CD4-positive, alpha-beta memory T cell (primary cell): ENCODE data around the gene POR. TPM values are rescaled to one million over a fixed set of nuclear protein-coding genes. Genes with fewer than 3 reads are reported as not detected.
"Not testable (repeated sequence)": the region's sequence is repeated elsewhere in the genome, so short reads cannot be mapped to it uniquely, and the experiment has no call there.

Source experiments
- CTCF ChIA-PET: fragments of 350-600 bp; sonication (Branson Sonifier 250); formaldehyde crosslinking; loops from one replicate; lab custom pipeline; 2021; ENCODE audit warnings: inconsistent platforms; ENCODE audit not compliant: partially characterized antibody; lab: Charles Lee
- POLR2A ChIA-PET: fragments of 350-600 bp; sonication (Branson Sonifier 250); formaldehyde crosslinking; loops from one replicate; lab custom pipeline; 2021; ENCODE audit not compliant: partially characterized antibody; lab: Charles Lee
- DNase-seq, 5 donors: peaks; one replicate each; pipeline versions ENCODE4 v3.0.0 to v3.0.0-alpha.2; 2020 to 2022; ENCODE audit warnings: mixed read lengths in 1 of 5
- H3K27ac ChIP-seq: one replicate; pipeline ENCODE4 v1.7.0; 2013; ENCODE audit warnings: low read depth, low read length
- H3K27me3 ChIP-seq: 2 replicates; pipeline ENCODE4 v1.7.0; 2013; ENCODE audit warnings: mild to moderate bottlenecking, low read length, moderate library complexity; ENCODE audit not compliant: insufficient read depth
- H3K36me3 ChIP-seq: 2 replicates; pipeline ENCODE4 v1.7.0; 2013; ENCODE audit warnings: mild to moderate bottlenecking, low read length, moderate library complexity; ENCODE audit not compliant: insufficient read depth
- H3K4me1 ChIP-seq: 2 replicates; pipeline ENCODE4 v1.7.0; 2013; ENCODE audit warnings: mild to moderate bottlenecking, low read length, moderate library complexity; ENCODE audit not compliant: insufficient read depth
- H3K4me3 ChIP-seq, 2 donors: one replicate each; pipeline ENCODE4 v1.7.0; 2013; ENCODE audit warnings: low read length in 2 of 2, mild to moderate bottlenecking in 1 of 2
- H3K9me3 ChIP-seq, 2 donors: one replicate each; pipeline ENCODE4 v1.7.0; 2013; ENCODE audit warnings: low read length in 2 of 2, control low read depth in 1 of 2; ENCODE audit not compliant: control insufficient read depth in 1 of 2
- H3K27ac Mint-ChIP-seq, 7 donors: one replicate each; pipeline ENCODE4 v1.8.0; 2020 to 2021; ENCODE audit warnings: mixed read lengths in 7 of 7, mild to moderate bottlenecking in 6 of 7, inconsistent platforms in 3 of 7, moderate library complexity in 3 of 7
- H3K27me3 Mint-ChIP-seq, 2 donors: one replicate each; pipeline ENCODE4 v1.8.0; 2020 to 2021; ENCODE audit warnings: mixed read lengths in 2 of 2
- H3K36me3 Mint-ChIP-seq, 2 donors: one replicate each; pipeline ENCODE4 v1.8.0; 2020 to 2021; ENCODE audit warnings: mixed read lengths in 2 of 2, inconsistent platforms in 1 of 2, mild to moderate bottlenecking in 1 of 2
- H3K4me1 Mint-ChIP-seq, 4 donors: one replicate each; pipeline ENCODE4 v1.8.0; 2020 to 2021; ENCODE audit warnings: mixed read lengths in 4 of 4, mild to moderate bottlenecking in 1 of 4
- H3K4me3 Mint-ChIP-seq, 8 donors: one replicate each; pipeline ENCODE4 v1.8.0; 2020 to 2021; ENCODE audit warnings: mixed read lengths in 8 of 8, mild to moderate bottlenecking in 7 of 8, moderate library complexity in 6 of 8, inconsistent platforms in 3 of 8
- H3K9me3 Mint-ChIP-seq, 8 donors: one replicate each; pipeline ENCODE4 v1.8.0; 2020 to 2021; ENCODE audit warnings: mixed read lengths in 8 of 8, mild to moderate bottlenecking in 5 of 8, inconsistent platforms in 3 of 8, moderate library complexity in 1 of 8
- intact Hi-C: fragments of 100-400 bp; cut with micrococcal nuclease; formaldehyde crosslinking; loops from one replicate; pipeline ENCODE4 v1.15.1; 2023
- polyA plus RNA-seq, 2 donors: library from polyadenylated mRNA; unstranded; fragments of 300-500 nt; fragmentation: Illumina TruSeq; gene quantifications; one replicate each; pipeline ENCODE4 v1.2.3, GENCODE V29; 2021
- total RNA-seq, 2 experiments: library from RNA; stranded (reverse); gene quantifications; one replicate each; pipeline ENCODE4 v1.2.3, GENCODE V29; 2021

The POR gene
- total and polyA plus RNA-seq, 4 experiments from 2014 or later: 45.6 to 71.1 (median 54.0) TPM

DNA sequence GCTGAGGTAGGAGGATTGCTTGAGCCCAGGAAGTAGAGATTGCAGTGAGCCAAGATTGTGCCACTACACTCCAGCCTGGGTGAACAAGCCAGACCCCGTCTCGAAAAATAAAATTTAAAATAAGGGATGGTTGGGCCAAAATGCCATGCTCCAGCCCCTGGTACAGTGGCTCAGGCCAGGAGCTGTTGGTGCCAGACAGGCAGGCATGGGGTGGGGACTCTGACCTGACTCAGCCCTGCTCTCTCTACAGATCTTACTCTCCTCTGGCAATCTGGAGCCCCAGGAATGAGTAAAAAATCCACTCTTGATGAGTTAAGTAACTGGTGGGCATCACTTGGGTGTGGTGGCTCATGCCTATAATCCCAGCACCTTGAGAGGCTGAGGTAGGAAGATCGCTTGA, 87.9 kb downstream of the POR start:
- H3K27ac ChIP-seq: no peak overlapping the region
- Mint-ChIP-seq H3K27ac (peak overlapping the region in 1 of 7 donors; percentile 50), H3K4me1 (peaks cover 0 to 6% (median 2%) of the 10 kb centered on the region in 4 donors), H3K36me3 (peaks cover 11 to 12% of the 10 kb centered on the region in 2 donors), H3K9me3 (no peaks in the 10 kb centered on the region), H3K27me3 (no peaks in the 10 kb centered on the region), H3K4me3 (no peak overlapping the region)
- H3K9me3 ChIP-seq: no peaks in the 10 kb centered on the region
- CTCF ChIA-PET: interaction anchor here (0.5 to 2.0 kb wide), 2 partner anchors 18 to 63 kb away, joined by 3 to 9 read pairs; no protein-coding TSS in a partner anchor
- POLR2A ChIA-PET: no interaction called here
- peaks cover 13% of the 10 kb centered on the region for H3K36me3 ChIP-seq
- H3K27me3 ChIP-seq: no peaks in the 10 kb centered on the region
- DNase-seq: no peak
- no peaks in the 10 kb centered on the region for H3K4me1 ChIP-seq
- intact Hi-C loops: no loop called here
- H3K4me3 ChIP-seq: no peak overlapping the region

DNA sequence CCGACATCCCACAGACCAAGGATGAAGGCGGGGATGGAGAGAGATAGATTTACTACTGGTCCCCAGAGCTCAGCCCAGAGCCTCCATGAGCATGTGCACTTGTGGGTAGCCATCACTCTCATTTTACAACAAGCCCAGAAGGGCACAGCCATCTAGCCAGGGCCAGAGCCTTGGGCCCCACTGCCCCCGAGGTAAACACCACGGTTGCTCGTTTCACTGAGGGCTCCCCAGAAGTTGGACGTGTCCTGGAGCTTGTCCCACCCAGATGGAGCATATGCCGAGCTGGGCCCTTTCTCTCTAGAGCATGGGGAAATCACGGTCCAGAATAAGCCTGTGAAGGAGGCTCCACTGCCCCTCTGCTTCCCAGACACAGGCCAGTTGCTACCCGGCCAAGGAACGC, 88.4 kb downstream of the POR start:
- Histone ChIP-seq H3K4me3 (no peak overlapping the region), H3K4me1 (peaks cover 3% of the 10 kb centered on the region), H3K36me3 (peaks cover 13% of the 10 kb centered on the region), H3K27me3 (no peaks in the 10 kb centered on the region), H3K9me3 (no peaks in the 10 kb centered on the region), H3K27ac (no peak overlapping the region)
- intact Hi-C loops: no loop called here
- Mint-ChIP-seq H3K9me3 (no peaks in the 10 kb centered on the region), H3K4me1 (peaks cover 4 to 7% (median 6%) of the 10 kb centered on the region in 4 donors), H3K27ac (no peak overlapping the region), H3K27me3 (no peaks in the 10 kb centered on the region), H3K4me3 (no peak overlapping the region), H3K36me3 (peaks cover 11 to 12% of the 10 kb centered on the region in 2 donors)
- POLR2A ChIA-PET: no interaction called here
- no peak for DNase-seq
- CTCF ChIA-PET: interaction anchor here (0.5 to 2.0 kb wide), 3 partner anchors 17 to 64 kb away, joined by 3 to 9 read pairs (median 3); no protein-coding TSS in a partner anchor

DNA sequence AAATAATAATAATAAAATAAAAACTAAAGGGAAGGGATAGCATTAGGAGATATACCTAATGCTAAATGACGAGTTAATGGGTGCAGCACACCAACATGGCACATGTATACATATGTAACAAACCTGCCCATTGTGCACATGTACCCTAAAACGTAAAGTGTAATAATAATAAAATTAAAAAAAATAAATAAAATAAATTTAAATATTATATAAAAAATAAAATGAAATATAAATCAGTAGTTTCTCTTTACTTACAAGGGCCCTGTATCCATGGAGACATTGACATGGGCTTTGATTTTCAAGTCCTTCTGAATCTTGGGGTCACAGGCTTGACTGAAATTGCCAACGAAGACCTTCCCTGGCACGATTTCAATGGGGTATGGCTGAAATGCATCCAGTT, 90.0 kb downstream of the POR start:
- peaks cover 11 to 12% of the 10 kb centered on the region in 2 donors for H3K36me3 Mint-ChIP-seq
- H3K27ac ChIP-seq, H3K9me3 ChIP-seq, H3K27me3 Mint-ChIP-seq, H3K9me3 Mint-ChIP-seq, H3K4me3 ChIP-seq, H3K27me3 ChIP-seq, H3K27ac Mint-ChIP-seq, intact Hi-C loops, DNase-seq, H3K4me3 Mint-ChIP-seq, CTCF ChIA-PET, POLR2A ChIA-PET: not testable (repeated sequence)
- Histone ChIP-seq H3K36me3 (peaks cover 13% of the 10 kb centered on the region), H3K4me1 (peaks cover 20% of the 10 kb centered on the region)
- H3K4me1 Mint-ChIP-seq: peaks cover 16 to 20% (median 19%) of the 10 kb centered on the region in 4 donors

DNA sequence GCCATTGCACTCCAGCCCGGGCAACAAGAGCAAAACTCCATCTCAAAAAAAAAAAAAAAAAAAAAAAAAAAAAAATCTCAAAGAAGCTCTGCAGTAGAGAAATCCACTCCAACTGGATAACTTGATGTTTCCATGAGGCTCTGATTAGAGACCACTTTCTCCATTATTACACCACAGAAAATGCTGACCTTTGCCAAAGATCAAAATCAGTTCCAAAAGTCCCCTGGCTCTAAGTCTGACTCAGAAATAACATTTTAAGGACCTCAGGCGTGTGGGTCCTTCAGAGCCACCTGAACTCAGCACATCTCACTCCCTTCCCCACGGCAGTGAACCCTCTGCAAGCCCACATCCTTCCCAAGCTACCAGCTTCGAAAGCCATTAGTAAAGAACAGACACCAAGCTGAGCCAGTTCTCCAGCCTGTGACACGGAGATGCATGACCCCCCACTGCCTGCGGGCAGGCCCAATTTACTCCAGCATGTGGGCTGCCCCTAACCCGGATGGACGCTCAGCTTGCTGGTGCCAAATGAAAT, 93.3 kb downstream of the POR start:
- no peaks in the 10 kb centered on the region for H3K27me3 ChIP-seq
- Mint-ChIP-seq H3K27ac (peak overlapping the region; percentile 61 to 91 (median 84)), H3K27me3 (no peaks in the 10 kb centered on the region), H3K36me3 (peaks cover 7 to 24% of the 10 kb centered on the region in 2 donors), H3K4me1 (peaks cover 24 to 35% (median 30%) of the 10 kb centered on the region in 4 donors), H3K4me3 (peak overlapping the region in 5 of 8 donors; percentile 49 to 91 (median 77)), H3K9me3 (peaks cover 0 to 1% (median 0%) of the 10 kb centered on the region in 8 donors)
- CTCF ChIA-PET: interaction anchor here (1.1 to 3.9 kb wide), 2 partner anchors 9 to 12 kb away, joined by 3 to 25 read pairs; no protein-coding TSS in a partner anchor
- intact Hi-C loops: no loop called here
- H3K27ac ChIP-seq: no peak overlapping the region
- POLR2A ChIA-PET: interaction anchor here (0.6 to 3.4 kb wide), 9 partner anchors 11 to 280 kb away, joined by 3 to 26 read pairs (median 4); partner anchors contain the start of genes MDH2, POR and STYXL1
- no peaks in the 10 kb centered on the region for H3K9me3 ChIP-seq
- peaks cover 9% of the 10 kb centered on the region for H3K36me3 ChIP-seq
- peaks cover 29% of the 10 kb centered on the region for H3K4me1 ChIP-seq
- no peak overlapping the region for H3K4me3 ChIP-seq
- DNase-seq: peak; percentile 17 to 56 (median 20)

DNA sequence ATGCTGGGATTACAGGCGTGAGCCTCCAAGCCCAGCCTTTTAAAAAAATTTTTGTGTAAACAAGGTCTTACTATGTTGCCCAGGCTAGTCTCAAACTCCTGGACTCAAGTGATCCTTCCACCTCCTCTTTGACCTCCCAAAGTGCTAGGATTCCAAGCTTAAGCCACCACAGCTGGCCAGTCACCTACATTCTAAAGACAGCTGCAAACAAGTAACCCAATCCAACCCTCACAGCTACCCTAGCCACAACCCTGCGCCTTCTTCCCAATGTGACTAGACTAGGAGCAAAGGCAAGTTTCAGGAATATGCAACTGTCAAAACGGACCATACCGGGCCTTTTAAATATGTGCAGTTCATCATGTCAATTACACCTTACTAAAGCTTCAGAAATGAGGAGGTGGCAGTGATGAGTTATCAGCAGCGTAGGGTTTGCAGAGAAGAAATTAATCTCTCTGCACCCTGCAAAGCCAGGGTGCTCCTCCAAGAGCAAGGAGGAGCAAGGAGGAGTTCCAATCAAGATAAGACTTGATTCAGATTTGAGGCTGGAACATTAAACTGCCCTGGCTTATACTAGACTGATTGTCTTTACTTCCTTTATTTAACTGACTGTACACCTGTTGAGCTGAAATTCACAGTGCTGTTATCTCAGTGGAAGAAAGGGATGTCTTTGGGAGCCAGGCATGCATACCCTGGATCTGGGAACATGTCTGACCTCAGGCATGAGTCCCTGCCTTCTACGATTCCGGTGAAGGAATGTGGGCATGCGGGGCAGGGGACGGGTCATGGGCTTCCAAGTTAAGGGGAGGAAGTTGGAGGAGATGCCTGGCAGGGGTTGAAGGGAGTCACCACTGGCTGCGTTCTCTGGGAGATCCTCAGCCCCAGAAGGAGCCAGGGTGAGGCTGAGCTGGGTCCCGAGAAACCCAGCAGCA, 95.0 kb downstream of the POR start:
- intact Hi-C loops: loop anchor here (1.0 kb wide), 1 partner anchor 16 kb away; the partner anchor contains the start of gene TMEM120A
- Histone ChIP-seq H3K36me3 (peaks cover 4% of the 10 kb centered on the region), H3K4me3 (no peak overlapping the region), H3K27me3 (no peaks in the 10 kb centered on the region), H3K4me1 (peaks cover 29% of the 10 kb centered on the region), H3K9me3 (no peaks in the 10 kb centered on the region), H3K27ac (no peak overlapping the region)
- Mint-ChIP-seq H3K27ac (peak overlapping the region; percentile 79 to 91 (median 87)), H3K9me3 (peaks cover 0 to 1% (median 0%) of the 10 kb centered on the region in 8 donors), H3K36me3 (peaks cover 10 to 24% of the 10 kb centered on the region in 2 donors), H3K27me3 (no peaks in the 10 kb centered on the region), H3K4me3 (peak overlapping the region in 7 of 8 donors; percentile 69 to 91 (median 81)), H3K4me1 (peaks cover 24 to 35% (median 30%) of the 10 kb centered on the region in 4 donors)
- ChIA-PET POLR2A (interaction anchor here (1.2 to 3.4 kb wide), 5 partner anchors 10 to 130 kb away, joined by 3 to 26 read pairs (median 7); partner anchors contain the start of genes MDH2, POR, STYXL1 and TMEM120A), CTCF (interaction anchor here (1.2 to 3.9 kb wide), 2 partner anchors 10 to 143 kb away, joined by 3 to 25 read pairs; no protein-coding TSS in a partner anchor)
- DNase-seq: no peak

DNA sequence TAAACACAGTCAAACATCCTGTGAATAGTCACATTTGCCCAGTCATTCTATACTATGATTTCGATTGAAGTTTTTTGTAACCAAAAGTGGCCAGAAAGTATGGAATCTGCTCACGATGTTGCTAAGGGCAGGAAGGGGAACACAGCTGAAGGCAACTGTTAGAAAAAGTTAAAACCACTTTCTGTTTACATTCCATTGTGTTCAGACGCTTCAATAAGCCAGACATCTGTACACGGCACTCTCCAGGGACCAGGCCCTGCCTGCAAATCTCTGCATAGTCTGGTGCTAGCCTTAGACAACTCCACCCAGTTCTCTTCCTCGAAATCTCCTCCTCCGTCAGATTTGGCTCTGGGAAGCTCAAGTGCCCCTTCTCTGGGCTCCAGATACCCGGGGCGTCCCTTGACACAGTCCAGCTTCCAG, 96.5 kb downstream of the POR start:
- peaks cover 29% of the 10 kb centered on the region for H3K4me1 ChIP-seq
- POLR2A ChIA-PET: interaction anchor here (2.4 to 3.4 kb wide), 2 partner anchors 17 to 97 kb away, joined by 9 to 26 read pairs; partner anchors contain the start of genes POR and TMEM120A
- CTCF ChIA-PET: interaction anchor here (1.2 to 3.9 kb wide), 3 partner anchors 9 to 145 kb away, joined by 3 to 25 read pairs (median 5); no protein-coding TSS in a partner anchor

More for the DNA sequence above, 96.5 kb downstream of the POR start:
- intact Hi-C loops: no loop called here
- H3K36me3 Mint-ChIP-seq: peaks cover 8 to 29% of the 10 kb centered on the region in 2 donors
- DNase-seq: no peak
- H3K4me1 Mint-ChIP-seq: peaks cover 24 to 35% (median 30%) of the 10 kb centered on the region in 4 donors
- Histone ChIP-seq H3K9me3 (no peaks in the 10 kb centered on the region), H3K36me3 (no peaks in the 10 kb centered on the region), H3K27ac (no peak overlapping the region), H3K27me3 (no peaks in the 10 kb centered on the region), H3K4me3 (no peak overlapping the region)
- H3K27me3 Mint-ChIP-seq: no peaks in the 10 kb centered on the region
- peak overlapping the region in 2 of 8 donors; percentile 30 to 35 for H3K4me3 Mint-ChIP-seq
- H3K27ac Mint-ChIP-seq: no peak overlapping the region
- H3K9me3 Mint-ChIP-seq: peaks cover 0 to 1% (median 0%) of the 10 kb centered on the region in 8 donors
